Measurements from ENCODE around the gene ZNF593. TPM values are rescaled to one million over a fixed set of nuclear protein-coding genes. Genes with fewer than 3 reads are reported as not detected.

Gene ZNF593
- total RNA-seq, 1 experiment from 2014 or later = 62.3 TPM

GRCh38 chr1:26184883-26185282 is 15.2 kb downstream of the ZNF593 start:
- no peak overlapping the region for H3K4me3 ChIP-seq (ENCODE audit: low read depth, low read length, poor library complexity, severe bottlenecking)
- BruUV-seq (replicated peaks) = no TSS peak
- POLR2A ChIA-PET (ENCODE audit: low non-redundant PET) = interaction anchor here (0.5 kb wide), 1 partner anchor 42 kb away, joined by 14 read pairs; no protein-coding TSS in a partner anchor
- no peaks in the 10 kb centered on the region for H3K4me1 ChIP-seq (ENCODE audit: insufficient read depth, low read length, poor library complexity, severe bottlenecking)
- CTCF ChIA-PET = interaction anchor here (1.3 kb wide), 1 partner anchor 15 kb away, joined by 6 read pairs; the partner anchor contains the start of gene ZNF593
- H3K36me3 ChIP-seq (ENCODE audit: insufficient read depth, low read length, poor library complexity, severe bottlenecking) = no peaks in the 10 kb centered on the region
- H3K27ac ChIP-seq (ENCODE audit: low read depth, low read length, poor library complexity, severe bottlenecking) = no peak overlapping the region
- DNase-seq (ENCODE audit: low spot score) = no peak
- no peak for TF ChIP-seq CTCF (conservative IDR thresholded peaks at IDR 0.05; ENCODE audit: low read depth, low read length)
- no peak for TF ChIP-seq EZH2 (IDR thresholded peaks at IDR 0.05; ENCODE audit: borderline replicate concordance, low read depth, low read length, poor library complexity, severe bottlenecking)
- H3K9me3 ChIP-seq (ENCODE audit: low read depth, low read length, poor library complexity, severe bottlenecking) = no peaks in the 10 kb centered on the region
- no peaks in the 10 kb centered on the region for H3K27me3 ChIP-seq (replicated peaks; ENCODE audit: insufficient read depth, low read depth, low read length, poor library complexity)
- intact Hi-C loops (cut with micrococcal nuclease; ENCODE audit: unreplicated experiment) = no loop called here

- Histone ChIP-seq H3K4me3 (ENCODE audit: low read depth, low read length, poor library complexity, severe bottlenecking) (no peak overlapping the region), H3K36me3 (ENCODE audit: insufficient read depth, low read length, poor library complexity, severe bottlenecking) (no peaks in the 10 kb centered on the region), H3K27me3 (replicated peaks; ENCODE audit: insufficient read depth, low read depth, low read length, poor library complexity) (no peaks in the 10 kb centered on the region), H3K27ac (ENCODE audit: low read depth, low read length, poor library complexity, severe bottlenecking) (no peak overlapping the region), H3K4me1 (ENCODE audit: insufficient read depth, low read length, poor library complexity, severe bottlenecking) (no peaks in the 10 kb centered on the region), H3K9me3 (ENCODE audit: low read depth, low read length, poor library complexity, severe bottlenecking) (no peaks in the 10 kb centered on the region)
- intact Hi-C loops (cut with micrococcal nuclease; ENCODE audit: unreplicated experiment) = no loop called here
- TF ChIP-seq CTCF (conservative IDR thresholded peaks at IDR 0.05; ENCODE audit: low read depth, low read length) (no peak), EZH2 (IDR thresholded peaks at IDR 0.05; ENCODE audit: borderline replicate concordance, low read depth, low read length, poor library complexity, severe bottlenecking) (no peak)
- no TSS peak for BruUV-seq (replicated peaks)
- ChIA-PET POLR2A (ENCODE audit: low non-redundant PET) (no interaction called here), CTCF (no interaction called here)
- DNase-seq (ENCODE audit: low spot score) = no peak
Measured at GRCh38 chr1:26187882-26188281, 18.2 kb downstream of the ZNF593 start.

- no peak for DNase-seq (ENCODE audit: low spot score)
- ChIA-PET CTCF (no interaction called here), POLR2A (ENCODE audit: low non-redundant PET) (no interaction called here)
- Histone ChIP-seq H3K36me3 (ENCODE audit: insufficient read depth, low read length, poor library complexity, severe bottlenecking) (no peaks in the 10 kb centered on the region), H3K9me3 (ENCODE audit: low read depth, low read length, poor library complexity, severe bottlenecking) (no peaks in the 10 kb centered on the region), H3K4me1 (ENCODE audit: insufficient read depth, low read length, poor library complexity, severe bottlenecking) (no peaks in the 10 kb centered on the region), H3K27ac (ENCODE audit: low read depth, low read length, poor library complexity, severe bottlenecking) (no peak overlapping the region), H3K27me3 (replicated peaks; ENCODE audit: insufficient read depth, low read depth, low read length, poor library complexity) (no peaks in the 10 kb centered on the region), H3K4me3 (ENCODE audit: low read depth, low read length, poor library complexity, severe bottlenecking) (no peak overlapping the region)
- intact Hi-C loops (cut with micrococcal nuclease; ENCODE audit: unreplicated experiment) = no loop called here
- TF ChIP-seq EZH2 (IDR thresholded peaks at IDR 0.05; ENCODE audit: borderline replicate concordance, low read depth, low read length, poor library complexity, severe bottlenecking) = no peak
- no peak for TF ChIP-seq CTCF (conservative IDR thresholded peaks at IDR 0.05; ENCODE audit: low read depth, low read length)
- BruUV-seq (replicated peaks) = no TSS peak
Measured at GRCh38 chr1:26188477-26188876, 18.8 kb downstream of the ZNF593 start.

Measured in A673 (cell line).